ENCODE data around the gene HSPH1. TPM values are rescaled to one million over a fixed set of nuclear protein-coding genes. Genes with fewer than 3 reads are reported as not detected.

Gene HSPH1
- total RNA-seq, 3 donors from 2014 or later = 36.3 to 109 (median 53.1) TPM

- H3K4me3 ChIP-seq = no peak overlapping the region
- no peaks in the 10 kb centered on the region for H3K27me3 ChIP-seq
- H3K27ac ChIP-seq = no peak overlapping the region
- DNase-seq (ENCODE audit: low spot score in 2 of 2) = no peak
- H3K4me1 ChIP-seq = peaks cover 0 to 7% of the 10 kb centered on the region in 2 donors
- intact Hi-C loops (cut with DNase I; ENCODE audit: low total_unique reads) = no loop called here
- no peaks in the 10 kb centered on the region for H3K9me3 ChIP-seq
- no peaks in the 10 kb centered on the region for H3K36me3 ChIP-seq
- TF ChIP-seq POLR2AphosphoS5 (IDR thresholded peaks at IDR 0.05) = no peak
- no peak for TF ChIP-seq POLR2A (IDR thresholded peaks at IDR 0.05)
- no peak for TF ChIP-seq CTCF (IDR thresholded peaks at IDR 0.05)
Observed at GRCh38 chr13:31198519-31198918, 36.8 kb upstream of the HSPH1 start.

- Histone ChIP-seq H3K36me3 (no peaks in the 10 kb centered on the region), H3K27ac (no peak overlapping the region), H3K9me3 (no peaks in the 10 kb centered on the region), H3K27me3 (no peaks in the 10 kb centered on the region), H3K4me3 (no peak overlapping the region), H3K4me1 (peaks cover 0 to 7% of the 10 kb centered on the region in 2 donors)
- intact Hi-C loops (cut with DNase I; ENCODE audit: low total_unique reads) = no loop called here
- no peak for DNase-seq (ENCODE audit: low spot score in 2 of 2)
- TF ChIP-seq POLR2A (IDR thresholded peaks at IDR 0.05) = no peak
- TF ChIP-seq POLR2AphosphoS5 (IDR thresholded peaks at IDR 0.05) = no peak
- TF ChIP-seq CTCF (IDR thresholded peaks at IDR 0.05) = no peak
Observed at GRCh38 chr13:31196992-31197391, 35.3 kb upstream of the HSPH1 start.

DNA sequence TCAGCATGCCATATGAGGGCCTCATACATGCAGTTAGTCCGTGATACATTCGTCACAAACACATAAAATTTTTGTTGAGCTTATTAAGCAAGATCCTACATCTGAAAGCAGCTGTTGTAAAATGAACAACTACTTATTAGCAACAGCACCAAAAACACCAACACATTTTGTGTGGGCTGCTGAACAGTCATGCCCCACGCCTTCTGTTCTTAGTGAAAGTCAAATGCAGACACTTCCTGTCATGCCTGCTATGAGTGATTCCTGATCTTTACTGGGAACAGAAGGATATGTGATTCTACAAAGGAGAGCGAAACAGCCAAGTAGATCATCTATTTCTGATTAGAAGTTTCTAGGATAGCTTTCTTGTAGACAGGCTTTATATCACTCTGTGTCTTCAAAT is 33.9 kb upstream of the HSPH1 start:
- intact Hi-C loops (cut with DNase I; ENCODE audit: low total_unique reads) = no loop called here
- no peak overlapping the region for H3K27ac ChIP-seq
- no peak for DNase-seq (ENCODE audit: low spot score in 2 of 2)
- no peaks in the 10 kb centered on the region for H3K27me3 ChIP-seq
- no peaks in the 10 kb centered on the region for H3K36me3 ChIP-seq
- no peak overlapping the region for H3K4me3 ChIP-seq
- H3K9me3 ChIP-seq = no peaks in the 10 kb centered on the region
- TF ChIP-seq POLR2AphosphoS5 (IDR thresholded peaks at IDR 0.05) = no peak
- H3K4me1 ChIP-seq = no peaks in the 10 kb centered on the region

DNA sequence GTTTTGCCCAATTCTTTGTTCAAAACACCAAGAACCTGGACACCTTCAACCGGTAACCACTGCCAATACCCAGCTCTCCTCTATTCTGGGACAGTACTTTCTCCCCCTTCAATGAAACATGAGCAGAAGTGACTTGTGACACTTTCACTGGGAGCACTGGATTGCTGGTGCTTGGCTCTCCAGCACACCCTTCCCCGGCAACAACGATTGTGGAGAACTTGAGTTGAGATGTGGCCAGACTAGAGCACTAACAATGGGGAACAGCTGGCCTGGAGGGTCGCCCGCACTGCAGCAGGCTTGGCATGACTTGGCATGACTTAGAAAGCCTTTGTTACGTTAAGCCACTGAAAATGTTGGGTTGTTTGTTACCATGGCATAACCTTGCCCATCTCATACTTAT is 30.6 kb upstream of the HSPH1 start:
- intact Hi-C loops (cut with DNase I; ENCODE audit: low total_unique reads) = no loop called here
- Histone ChIP-seq H3K27me3 (no peaks in the 10 kb centered on the region), H3K4me3 (no peak overlapping the region), H3K4me1 (no peaks in the 10 kb centered on the region), H3K36me3 (no peaks in the 10 kb centered on the region), H3K9me3 (no peaks in the 10 kb centered on the region), H3K27ac (no peak overlapping the region)
- no peak for DNase-seq (ENCODE audit: low spot score in 2 of 2)
- TF ChIP-seq CTCF (IDR thresholded peaks at IDR 0.05) (no peak), POLR2AphosphoS5 (IDR thresholded peaks at IDR 0.05) (no peak), POLR2A (IDR thresholded peaks at IDR 0.05) (no peak)

- no peak overlapping the region for H3K27ac ChIP-seq
- H3K4me3 ChIP-seq = no peak overlapping the region
- no peak for TF ChIP-seq POLR2A (IDR thresholded peaks at IDR 0.05)
- TF ChIP-seq CTCF (IDR thresholded peaks at IDR 0.05) = no peak
- no peak for TF ChIP-seq POLR2AphosphoS5 (IDR thresholded peaks at IDR 0.05)
- no peak for DNase-seq (ENCODE audit: low spot score in 2 of 2)
- H3K4me1 ChIP-seq = no peaks in the 10 kb centered on the region
- intact Hi-C loops (cut with DNase I; ENCODE audit: low total_unique reads) = no loop called here
- H3K36me3 ChIP-seq = no peaks in the 10 kb centered on the region
- H3K27me3 ChIP-seq = no peaks in the 10 kb centered on the region
- H3K9me3 ChIP-seq = no peaks in the 10 kb centered on the region
Observed at GRCh38 chr13:31191748-31192147, 30.0 kb upstream of the HSPH1 start.

All from breast epithelium (tissue), 4 donors.